ENCODE data around the gene ING5.

ING5 gene

DNA sequence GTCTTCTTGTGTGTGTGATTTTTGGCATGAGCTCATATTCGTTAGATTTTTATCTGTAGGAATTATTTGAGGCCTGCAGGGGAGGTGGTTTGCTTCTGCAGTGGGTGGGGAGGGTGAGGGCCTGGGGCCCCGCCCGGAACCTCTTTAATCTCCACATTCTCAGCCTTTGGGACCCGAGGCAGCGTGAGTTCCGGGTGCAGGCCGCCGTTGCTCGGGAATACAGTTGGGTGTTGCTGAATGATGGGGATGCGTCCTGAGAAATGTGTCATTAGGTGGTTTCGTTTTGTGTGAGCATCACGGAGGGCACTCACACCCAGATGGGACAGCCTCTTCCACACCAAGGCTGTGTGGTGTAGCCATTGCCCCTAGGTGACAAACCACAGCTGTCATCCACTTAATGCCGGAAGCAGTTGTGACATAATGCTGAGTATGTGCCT lies 61.1 kb downstream of the ING5 start:
- no peak for DNase-seq

DNA sequence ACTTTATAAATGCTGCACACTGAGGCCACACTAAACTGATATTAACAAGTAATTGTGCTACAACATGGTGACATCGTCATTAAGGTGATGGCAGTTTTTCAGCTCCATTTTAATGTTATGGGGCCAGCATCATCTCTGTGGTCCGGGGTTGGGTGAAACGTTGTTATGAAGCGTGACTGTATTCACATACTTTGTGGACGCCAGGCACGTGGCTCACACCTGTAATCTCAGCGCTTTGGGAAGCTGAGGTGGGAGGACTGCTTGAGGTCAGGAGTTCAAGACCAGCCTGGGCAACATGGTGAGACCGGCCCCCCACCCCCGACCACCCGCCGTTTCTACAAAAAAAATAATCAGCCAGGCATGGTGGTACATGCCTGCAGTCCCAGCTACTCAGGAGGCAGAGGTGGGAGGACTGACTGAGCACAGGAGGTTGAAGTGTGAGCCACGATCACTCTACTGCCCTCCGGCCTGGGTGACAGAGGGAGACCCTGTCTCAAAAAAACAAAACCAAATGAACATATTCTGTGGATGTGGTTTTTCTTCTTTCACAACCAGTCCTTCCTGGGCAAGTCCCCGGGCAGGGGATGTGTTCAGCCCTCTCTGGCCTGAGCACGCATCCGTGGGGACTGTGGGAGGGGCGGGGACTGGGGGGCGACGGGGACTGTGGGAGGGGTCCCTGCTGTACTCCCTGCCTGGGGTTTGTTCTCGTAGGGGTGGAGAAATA lies 61.9 kb downstream of the ING5 start:
- DNase-seq: no peak

DNA sequence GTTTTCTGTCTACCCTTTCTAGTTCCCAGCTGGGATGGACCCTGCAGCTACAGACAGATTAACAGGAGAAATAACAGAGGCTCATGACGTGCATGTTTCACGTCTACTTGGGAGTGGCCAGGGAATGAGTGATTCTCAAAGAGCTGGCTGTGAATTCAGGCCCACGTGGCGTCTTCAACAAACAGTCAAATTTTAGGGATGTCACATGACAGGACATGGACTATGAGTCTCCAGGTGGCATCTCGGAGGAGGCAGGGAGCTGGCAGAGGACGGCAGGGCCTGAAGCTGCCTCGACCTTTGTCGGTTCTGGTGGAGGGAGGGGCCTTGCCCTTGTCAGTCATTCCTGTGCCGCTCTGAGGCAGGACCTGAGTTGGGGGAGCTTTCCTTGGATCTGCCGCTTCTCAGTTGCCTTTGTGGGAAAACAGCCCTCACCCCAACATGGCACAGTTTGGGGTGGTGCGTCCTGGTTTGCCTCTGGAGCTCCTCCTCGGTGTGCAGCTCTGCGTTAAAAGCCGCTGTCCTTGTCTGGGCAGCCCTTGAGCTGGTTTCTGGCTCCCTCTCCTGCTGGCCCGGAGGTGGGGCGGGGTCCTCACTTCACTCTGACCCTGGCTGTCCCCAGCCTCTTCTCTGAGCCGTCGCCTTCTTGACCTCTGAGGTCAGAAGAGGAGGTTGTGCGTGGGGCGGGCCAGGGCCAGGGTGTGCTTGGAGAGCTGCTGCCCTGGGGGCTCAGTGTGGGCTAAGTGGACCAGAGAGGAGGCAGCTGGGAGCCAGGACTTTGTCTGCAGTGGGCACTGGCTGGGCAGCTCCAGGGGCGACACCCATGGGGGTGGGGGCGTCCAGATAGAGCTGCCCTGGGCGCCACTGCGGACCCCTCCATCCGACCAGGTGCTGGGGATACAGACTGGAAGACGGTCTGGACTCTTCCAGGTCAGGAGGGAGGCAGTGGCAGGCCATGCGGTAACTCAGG lies 62.7 kb downstream of the ING5 start:
- DNase-seq: no peak

DNA sequence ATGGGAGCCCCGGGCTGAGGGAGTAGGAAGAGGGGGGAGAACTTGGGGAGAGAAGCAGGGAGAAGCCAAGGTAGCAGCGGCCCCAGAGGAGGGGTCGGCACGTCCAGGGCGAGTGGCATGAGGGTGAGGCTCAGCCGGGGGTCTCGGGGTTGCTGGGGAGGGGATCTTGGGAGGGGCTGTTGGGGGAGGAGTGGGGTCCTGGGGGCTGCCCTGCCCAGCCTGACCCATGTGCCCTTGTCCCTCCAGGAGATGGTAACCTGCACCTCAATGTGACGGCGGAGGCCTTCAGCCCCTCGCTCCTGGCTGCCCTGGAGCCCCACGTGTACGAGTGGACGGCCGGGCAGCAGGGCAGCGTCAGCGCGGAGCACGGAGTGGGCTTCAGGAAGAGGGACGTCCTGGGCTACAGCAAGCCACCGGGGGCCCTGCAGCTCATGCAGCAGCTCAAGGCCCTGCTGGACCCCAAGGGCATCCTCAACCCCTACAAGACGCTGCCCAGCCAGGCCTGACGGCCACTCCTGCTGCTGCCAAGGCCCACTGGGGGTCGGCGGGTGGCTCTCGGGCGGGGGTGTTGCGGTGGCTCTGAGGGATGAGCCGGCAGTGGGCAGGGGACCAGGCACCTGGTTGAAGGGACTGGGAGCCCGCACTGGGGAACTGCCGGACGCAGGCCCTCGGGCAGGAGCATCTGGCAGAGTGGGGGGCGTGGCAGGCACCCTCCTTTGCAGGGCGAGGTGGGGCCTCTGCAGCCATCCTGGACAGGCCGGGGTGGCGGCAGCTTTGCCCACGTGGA lies 65.8 kb downstream of the ING5 start:
- DNase-seq: no peak

DNA sequence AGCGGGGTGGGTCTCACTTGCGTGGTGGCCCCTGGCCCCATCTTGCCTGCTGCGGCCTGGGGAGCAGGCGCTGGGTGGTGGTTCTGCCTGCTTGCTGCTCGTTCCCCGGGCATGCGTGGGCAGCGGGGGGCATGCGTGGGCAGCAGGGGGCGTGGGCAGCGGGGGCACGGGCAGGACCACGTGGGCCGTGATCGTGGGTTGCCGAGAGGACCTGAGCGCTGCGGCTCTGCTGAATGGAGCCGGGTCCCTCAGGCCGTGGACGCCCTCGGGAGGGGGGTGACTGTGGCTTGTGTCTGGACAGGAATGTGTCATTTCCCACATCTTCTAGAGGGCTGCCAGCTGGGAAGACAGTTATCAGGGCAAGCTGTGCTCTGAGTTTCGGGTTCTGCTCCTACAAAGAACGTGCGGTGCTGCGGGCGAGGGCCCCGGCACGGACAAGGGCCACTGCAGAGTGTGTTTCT lies 66.4 kb downstream of the ING5 start:
- DNase-seq: no peak

DNA sequence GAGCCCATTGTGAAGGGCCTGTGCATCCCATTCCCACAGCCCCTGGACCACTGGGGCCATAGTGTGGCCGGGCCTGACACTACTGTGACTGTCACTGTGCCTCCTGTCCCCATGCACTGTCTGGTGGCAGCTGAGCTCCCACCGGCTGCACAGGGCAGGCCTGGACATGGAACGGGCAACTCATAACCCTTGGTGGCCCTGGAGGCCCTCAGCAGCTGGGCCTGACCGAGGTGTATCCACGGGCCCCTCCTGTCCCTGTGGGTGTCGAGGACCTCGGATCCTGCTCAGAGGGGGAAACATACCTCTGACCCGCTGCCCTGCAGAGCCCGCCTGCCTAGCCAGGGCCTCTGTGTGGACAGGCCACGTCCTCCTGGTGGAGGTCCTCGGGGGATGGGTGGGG lies 67.0 kb downstream of the ING5 start:
- DNase-seq: no peak

DNA sequence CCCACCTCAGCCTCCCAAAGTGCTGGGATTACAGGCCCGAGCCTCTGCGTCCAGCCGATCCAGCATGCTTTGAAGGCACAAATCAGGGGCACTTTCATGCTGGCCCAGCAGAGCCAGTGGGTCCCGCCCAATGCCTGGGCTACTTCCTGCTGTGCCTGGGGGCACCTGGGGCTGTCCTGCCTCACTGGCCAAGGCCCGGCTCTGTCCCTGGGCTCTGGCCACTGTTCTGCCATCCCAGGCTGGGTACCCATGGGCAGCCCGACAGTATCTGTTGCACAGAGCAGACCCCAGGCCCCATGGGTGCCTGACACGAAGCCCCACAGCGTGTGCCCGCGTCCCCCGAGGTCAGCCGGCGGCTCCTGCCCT lies 68.0 kb downstream of the ING5 start:
- DNase-seq: no peak

DNA sequence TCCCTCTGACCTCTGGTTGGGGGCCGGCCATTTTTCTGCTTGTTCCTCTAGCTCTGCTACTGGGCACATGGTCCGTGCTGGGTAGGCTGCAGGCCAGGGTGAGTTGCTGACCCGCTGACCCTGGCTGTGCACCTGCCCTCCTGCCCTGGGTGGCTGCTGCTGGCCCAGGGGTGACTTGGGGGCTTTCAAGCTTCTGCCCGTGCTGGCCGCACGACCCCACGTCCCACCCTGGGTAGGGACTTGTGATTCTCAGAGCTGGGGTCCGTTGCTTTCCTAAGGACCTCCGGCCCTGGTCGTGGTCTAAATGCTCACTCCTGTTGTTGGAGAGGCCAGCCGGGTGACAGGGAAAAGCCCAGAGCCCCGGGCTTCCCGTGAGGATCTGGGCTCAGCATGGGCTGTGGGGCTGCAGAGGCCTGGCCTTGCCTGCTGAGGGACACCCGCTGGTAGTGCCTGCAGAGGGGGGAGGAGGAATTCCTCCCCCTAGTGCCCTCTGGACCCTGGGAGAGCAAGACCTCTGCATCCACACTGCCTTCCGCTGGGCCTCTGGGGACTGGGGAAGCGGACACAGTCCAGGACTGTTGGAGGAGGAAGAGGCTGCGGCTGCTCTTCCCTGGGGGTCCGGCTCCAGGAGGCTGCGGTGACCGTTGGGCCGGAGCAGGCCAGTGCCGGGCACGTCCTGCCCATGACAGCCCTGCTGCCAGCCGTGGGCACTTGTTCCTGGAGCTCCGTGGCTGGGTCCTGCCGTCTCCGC lies 68.5 kb downstream of the ING5 start:
- no peak for DNase-seq

DNA sequence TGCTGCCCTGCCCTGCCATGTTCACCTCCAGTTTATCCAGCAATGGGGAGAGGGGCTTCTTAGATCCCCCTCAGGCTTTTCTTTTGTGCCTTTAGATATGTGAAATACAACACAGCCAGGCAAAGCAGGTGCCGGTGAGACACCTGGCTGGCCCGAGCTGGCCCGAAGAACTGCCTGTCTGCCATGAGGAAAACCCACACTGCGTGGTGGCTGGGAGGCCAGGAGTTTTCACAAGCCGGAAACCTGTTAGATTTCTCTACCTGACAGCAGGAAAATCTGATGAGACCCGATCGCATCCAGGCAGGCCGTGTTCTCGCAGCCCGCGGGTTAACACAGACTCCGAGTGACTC lies 69.1 kb downstream of the ING5 start:
- DNase-seq: no peak

DNA sequence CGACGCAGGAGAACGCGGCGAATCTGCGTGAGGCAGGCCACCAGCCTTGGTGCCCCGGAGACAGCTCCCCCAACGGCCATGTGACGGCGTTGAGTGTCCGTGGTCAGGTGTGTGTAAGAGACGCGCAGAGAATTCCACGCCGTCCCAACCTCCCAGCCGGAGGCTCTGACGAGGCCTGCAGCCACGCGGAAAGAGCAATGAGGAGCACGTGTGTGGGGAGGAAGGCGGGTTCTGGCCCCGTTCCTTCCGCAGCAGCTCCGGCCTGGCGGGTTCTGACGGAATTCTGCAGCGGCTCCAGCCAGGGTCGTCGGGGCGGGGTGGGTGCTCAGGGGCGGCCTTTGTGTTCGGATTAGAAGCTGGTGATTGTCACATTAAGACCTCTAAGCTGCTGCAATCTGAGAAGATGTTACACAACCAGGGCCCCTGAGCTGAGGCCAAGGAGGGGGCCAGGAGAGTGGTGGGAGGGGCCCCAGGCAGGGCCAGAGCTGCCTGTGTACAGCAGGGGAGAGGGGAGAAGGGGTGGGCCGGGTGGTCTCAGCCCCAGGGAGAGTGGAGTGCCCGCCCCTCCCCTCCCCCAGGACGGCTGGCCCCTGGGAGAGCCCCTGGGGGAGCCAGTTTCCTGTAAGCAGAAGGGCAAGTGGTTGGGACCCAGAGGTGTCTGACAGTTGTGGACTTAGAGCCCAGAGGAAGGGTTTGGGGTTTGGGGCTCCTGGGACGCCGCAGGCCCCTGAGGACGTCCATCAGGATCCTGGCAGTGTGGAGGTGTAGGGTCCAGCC lies 69.6 kb downstream of the ING5 start:
- DNase-seq: no peak

DNA sequence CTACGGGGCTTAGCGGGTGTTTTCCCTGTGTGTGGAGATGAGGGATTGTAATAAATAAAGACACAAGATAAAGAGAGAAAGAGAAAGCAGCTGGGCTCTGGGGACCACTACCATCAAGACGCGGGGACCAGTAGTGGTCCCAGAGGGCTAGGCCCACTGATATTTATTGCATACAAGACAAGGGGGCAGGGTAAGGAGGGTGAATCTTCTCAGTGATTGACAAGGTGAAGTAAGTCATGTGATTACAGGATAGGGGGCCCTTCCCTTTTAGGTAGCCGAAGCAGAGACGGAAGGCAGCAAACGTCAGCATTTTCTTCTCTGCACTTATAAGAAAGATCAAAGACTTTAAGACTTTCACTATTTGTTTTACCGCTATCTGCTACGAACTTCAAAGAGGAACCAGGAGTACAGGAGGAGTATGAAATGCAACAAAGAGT lies 70.2 kb downstream of the ING5 start:
- no peak for DNase-seq

DNA sequence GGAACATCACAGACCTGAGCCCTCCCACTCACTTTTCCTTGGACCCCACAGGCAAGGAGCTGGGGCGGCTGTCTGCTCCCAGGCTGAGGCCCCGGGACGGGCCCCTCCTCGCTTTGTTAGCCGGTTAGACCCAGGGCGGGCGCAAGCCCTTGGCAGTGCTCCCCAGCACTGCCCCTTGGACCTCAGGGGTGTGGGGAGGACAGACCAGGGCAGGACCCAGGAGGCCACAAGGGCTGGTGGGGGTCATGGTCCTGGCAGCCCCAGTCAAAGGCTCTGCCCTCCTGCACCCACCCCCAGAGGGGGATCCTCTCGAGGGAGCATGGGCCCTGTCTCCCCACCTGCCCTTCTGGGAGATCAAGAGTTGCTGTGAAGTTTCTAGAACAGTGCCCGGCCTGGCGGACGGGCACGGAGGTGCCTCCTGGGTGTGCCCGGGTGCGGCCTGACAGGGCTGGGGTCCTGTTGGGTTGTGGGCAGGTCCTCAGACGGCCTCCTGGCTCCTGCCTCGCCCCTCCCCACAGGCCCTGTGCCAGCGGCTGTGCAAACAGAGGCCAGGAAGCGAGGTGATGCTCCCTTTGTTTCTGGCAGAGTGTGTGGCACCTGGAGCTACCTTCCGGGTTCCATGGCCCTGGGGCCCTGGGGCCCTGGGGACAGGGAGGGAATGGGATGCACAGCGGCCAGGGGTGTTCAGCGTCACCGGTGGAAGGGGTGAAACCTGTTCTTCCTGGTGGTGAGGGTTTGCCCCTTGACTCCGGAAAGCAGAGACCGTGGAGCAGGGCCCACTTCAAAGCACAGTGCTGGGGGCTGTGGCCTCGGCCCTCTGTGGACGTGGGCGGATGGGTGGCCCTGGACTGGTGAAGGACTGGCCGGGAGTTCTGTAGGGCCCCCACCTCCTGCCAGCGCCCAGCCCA lies 71.9 kb downstream of the ING5 start:
- no peak for DNase-seq

DNA sequence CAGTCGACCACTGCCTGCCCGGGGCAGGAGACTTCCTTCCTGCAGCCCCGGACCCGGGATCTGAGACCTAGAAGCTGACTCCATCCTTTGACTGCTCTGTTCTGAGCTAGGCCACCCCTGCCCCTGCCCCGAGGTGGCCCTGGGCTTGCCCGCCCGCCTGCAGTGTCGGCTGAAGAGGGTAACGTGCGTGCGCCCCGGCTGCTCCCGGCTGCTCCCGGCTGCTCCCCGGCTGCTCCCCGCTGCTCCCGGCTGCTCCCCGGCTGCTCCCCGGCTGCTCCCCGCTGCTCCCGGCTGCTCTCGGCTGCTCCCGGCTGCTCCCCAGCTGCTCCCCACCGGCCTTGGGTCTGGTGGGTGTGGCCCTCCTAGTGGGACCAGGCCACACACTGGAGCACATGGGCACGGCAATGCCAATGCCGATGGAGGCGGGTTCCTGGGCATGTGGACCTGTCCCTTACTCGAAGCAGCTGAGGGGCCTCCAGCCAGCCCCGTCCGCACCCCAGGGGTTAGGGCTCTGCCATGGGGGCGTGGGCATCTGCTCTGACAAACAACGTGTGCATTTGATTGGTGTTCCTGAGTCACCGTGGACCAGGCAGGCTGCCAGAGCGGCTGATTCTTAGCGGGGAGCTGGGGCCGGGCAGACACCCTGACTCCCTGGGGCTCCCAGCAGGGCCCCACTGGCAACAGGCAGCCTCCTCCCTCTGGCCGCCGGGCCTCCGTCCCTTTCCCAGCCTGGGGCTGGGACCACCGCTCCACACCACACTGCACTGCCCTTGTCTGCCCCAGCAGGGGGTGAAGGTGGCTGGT lies 72.8 kb downstream of the ING5 start:
- no peak for DNase-seq

DNA sequence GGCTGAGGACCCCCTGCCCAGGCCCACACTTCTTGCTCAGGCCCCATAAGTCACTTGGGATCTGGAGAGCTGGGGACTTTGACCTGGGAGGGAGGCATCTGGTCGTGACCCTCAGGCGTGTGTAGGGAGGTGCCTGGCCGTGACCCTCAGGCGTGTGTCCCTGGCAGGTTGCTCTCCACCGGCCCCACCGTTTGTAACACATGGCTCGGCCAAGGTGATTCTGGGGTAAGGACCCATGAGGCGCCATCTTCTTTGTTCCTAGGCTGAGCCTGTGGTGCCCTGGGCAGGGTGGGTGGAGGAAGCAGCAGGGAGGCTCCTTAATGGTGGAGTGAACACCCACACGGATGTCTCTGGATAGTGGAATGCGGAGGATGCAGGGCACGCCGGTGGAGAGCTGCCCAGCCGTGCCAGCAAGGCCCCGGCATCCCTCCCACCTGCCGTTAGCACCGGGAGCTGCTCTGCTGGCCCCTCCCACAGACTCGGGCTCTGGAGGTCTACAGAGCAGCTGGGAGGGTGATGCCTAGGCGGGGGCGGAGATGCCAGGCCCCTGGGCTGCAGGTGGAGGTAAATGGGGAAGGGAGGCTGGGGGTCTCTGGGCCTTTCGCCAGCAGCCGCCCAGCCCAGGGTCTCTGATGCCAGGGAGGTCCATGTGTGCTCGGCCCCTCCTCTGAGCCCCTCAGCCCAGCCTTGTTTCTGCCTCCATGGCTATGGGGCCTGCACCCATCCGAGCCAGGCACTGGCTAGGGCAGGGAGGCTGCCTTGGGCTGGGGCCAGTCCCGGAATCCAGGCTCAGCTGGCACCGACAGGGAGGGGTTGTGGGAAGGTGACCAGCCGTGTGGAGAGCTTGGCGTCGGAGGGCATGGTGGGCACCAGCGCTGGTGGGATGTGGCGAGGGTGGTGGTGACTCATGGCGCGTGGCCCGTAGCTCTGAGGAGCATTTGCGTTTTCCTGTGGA lies 73.7 kb downstream of the ING5 start:
- DNase-seq: no peak

DNA sequence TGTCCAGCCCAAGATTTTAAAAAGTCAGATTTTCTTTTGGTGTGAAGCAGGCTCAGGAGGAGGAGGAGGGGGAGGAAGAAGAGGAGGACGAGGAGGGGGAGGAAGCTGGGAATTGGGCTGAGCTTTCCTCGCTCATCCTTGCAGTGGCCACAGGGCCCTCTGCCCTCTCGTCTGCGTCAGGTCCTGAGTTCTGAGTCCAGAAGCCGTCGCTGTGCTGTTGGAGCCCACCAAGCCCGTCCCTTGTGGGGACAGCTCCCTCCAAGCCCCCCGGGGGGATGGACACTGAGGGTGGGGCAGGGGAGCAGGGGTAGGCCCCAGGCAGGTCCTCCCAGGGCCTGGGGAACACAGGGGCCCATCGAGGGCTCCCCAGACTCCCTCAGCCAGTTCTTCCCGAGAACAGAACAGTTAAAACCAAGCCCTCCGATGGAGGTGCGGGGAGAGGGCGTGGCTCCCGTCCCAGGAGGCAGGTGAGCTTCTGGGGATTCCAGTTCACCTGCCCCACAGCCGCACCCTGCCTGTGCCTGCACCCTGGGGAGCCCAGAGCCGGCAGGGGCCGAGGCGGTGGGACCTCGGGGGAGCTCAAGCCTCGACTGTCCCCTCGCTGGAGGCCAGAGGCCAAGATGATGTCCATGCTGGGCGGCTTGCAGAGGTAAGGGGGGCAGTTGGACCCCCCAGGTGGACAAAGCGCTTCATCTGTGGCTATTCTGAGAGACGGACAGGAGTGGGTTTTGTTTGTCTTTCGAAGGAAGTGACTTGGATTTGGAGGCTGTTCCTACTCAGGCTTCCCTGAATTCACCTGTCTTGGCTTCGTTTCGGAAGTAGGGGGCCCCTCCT lies 74.7 kb downstream of the ING5 start, which contains the start of gene GAL3ST2:
Gene GAL3ST2 (plus strand): TSS at position 487 of the 834 bp plus-strand sequence. CDS start 134 bp downstream, at position 621.
- no peak for DNase-seq

DNA sequence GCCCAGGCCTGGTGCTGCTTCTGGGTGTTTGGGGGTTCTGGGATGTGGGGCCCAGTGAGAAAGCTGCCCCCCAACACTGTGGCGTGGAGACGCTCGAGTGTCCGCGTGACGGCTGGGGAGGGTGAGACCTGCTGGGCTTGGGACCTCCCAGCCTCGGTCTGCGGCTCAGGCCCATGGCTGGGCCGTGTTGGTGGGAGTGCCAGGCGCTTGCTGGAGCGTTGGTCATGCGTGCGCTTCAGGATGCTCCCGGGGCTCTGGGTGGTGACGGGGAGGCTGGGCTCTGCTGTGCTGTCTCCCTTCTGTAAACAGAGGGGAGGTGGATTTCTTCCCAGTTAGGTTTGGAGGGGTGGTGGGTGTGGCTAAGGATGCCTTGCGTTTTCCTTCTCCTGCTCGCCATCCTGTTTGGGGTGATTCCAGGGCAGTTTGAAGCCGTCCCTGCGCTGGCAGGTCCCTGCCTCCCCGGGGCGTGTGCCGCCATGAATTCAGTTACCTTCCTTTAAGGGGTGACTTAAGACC lies 75.4 kb downstream of the ING5 start:
- DNase-seq: no peak

Data from hippocampal formation (tissue), 2 donors.